ENCODE results near the gene GRSF1.

The GRSF1 gene, protein sequence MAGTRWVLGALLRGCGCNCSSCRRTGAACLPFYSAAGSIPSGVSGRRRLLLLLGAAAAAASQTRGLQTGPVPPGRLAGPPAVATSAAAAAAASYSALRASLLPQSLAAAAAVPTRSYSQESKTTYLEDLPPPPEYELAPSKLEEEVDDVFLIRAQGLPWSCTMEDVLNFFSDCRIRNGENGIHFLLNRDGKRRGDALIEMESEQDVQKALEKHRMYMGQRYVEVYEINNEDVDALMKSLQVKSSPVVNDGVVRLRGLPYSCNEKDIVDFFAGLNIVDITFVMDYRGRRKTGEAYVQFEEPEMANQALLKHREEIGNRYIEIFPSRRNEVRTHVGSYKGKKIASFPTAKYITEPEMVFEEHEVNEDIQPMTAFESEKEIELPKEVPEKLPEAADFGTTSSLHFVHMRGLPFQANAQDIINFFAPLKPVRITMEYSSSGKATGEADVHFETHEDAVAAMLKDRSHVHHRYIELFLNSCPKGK

DNA sequence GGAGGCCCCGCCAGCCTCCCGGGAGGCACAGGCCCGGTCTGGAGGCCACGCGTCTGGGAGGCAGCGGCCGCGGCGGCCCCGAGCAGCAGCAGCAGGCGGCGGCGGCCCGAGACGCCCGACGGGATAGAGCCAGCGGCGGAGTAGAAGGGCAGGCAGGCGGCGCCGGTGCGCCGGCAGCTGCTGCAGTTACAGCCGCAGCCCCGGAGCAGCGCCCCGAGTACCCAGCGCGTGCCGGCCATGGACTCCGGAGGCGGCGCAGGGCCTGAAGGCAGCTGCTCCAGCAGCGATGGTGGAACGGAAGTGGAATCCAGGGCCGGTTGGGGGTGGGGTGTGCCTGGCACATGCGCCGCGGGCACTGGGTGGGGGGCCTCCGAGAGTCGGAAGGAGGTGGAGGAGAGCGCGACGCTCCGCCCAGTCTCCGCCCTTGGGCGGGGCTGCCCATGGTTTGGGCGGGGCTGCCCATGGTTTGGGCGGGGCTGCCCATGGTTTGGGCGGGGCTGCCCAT is at the start of gene GRSF1:
Gene GRSF1 (minus strand): TSS at position 302 of the 505 bp plus-strand sequence. CDS start 63 bp downstream, at position 239.
- H3K79me2 ChIP-seq (ENCODE audit: insufficient read depth, low read length), result peaks cover 49% of the 10 kb centered on the region
- peaks cover 40% of the 10 kb centered on the region for H3K36me3 ChIP-seq (ENCODE audit: insufficient read depth, low read length)
- TF ChIP-seq, protein P1, sequence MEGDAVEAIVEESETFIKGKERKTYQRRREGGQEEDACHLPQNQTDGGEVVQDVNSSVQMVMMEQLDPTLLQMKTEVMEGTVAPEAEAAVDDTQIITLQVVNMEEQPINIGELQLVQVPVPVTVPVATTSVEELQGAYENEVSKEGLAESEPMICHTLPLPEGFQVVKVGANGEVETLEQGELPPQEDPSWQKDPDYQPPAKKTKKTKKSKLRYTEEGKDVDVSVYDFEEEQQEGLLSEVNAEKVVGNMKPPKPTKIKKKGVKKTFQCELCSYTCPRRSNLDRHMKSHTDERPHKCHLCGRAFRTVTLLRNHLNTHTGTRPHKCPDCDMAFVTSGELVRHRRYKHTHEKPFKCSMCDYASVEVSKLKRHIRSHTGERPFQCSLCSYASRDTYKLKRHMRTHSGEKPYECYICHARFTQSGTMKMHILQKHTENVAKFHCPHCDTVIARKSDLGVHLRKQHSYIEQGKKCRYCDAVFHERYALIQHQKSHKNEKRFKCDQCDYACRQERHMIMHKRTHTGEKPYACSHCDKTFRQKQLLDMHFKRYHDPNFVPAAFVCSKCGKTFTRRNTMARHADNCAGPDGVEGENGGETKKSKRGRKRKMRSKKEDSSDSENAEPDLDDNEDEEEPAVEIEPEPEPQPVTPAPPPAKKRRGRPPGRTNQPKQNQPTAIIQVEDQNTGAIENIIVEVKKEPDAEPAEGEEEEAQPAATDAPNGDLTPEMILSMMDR (IDR thresholded peaks at IDR 0.05; ENCODE audit: borderline replicate concordance, extremely low read depth, low read length, poor library complexity, severe bottlenecking), result peak; percentile 22
- TF ChIP-seq EZH2 (IDR thresholded peaks at IDR 0.05; ENCODE audit: borderline replicate concordance, low read depth, low read length, severe bottlenecking), result no peak
- DNase-seq, result peak; percentile 98
- H4K20me1 ChIP-seq (ENCODE audit: insufficient read depth, low read length), result peaks cover 44% of the 10 kb centered on the region
- H3K9me3 ChIP-seq (ENCODE audit: insufficient read depth, low read length, severe bottlenecking), result no peaks in the 10 kb centered on the region
- peak within 1 kb of the TSS; percentile 83 for H3K4me2 ChIP-seq (ENCODE audit: insufficient read depth, low read length)
- no peaks in the 10 kb centered on the region for H3K27me3 ChIP-seq (ENCODE audit: insufficient read depth, low read length, poor library complexity)
- peaks cover 28% of the 10 kb centered on the region for H3K4me1 ChIP-seq (ENCODE audit: insufficient read depth, low read length)
- peak within 1 kb of the TSS; percentile 74 for H2AFZ ChIP-seq (ENCODE audit: low read depth, low read length)
- H3K9ac ChIP-seq (ENCODE audit: low read depth, low read length), result peak within 1 kb of the TSS; percentile 99
- H3K4me3 ChIP-seq (ENCODE audit: low read depth in 1 of 2, low read length in 2 of 2), result peak within 1 kb of the TSS; percentile 98 to 99
- peak; percentile 88 for ATAC-seq (ENCODE audit: insufficient read depth, low read depth)
- peak within 1 kb of the TSS; percentile 97 for H3K27ac ChIP-seq (ENCODE audit: low read length)

DNA sequence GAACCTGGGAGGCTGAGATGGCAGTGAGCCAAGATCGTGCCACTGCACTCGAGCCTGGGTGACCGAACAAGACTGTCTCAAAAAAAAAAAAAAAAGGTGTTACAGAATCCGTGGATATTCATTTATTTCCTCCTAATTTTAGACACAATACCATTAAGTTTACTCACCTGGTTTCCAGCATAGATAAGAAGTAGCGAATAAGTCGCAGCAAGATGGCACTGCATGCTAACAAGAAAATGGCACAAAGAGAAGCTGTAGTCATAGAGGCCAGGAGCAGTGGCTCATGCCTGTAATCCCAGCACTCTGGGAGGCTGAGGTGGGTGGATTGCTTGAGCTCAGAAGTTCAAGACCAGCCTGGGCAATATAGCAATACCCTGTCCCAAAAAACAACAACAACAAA is 45.5 kb upstream of the GRSF1 start:
- Histone ChIP-seq H3K9ac (ENCODE audit: low read depth, low read length) (no peak overlapping the region), H3K27me3 (ENCODE audit: insufficient read depth, low read length, poor library complexity) (no peaks in the 10 kb centered on the region), H3K27ac (ENCODE audit: low read length) (no peak overlapping the region), H3K36me3 (ENCODE audit: insufficient read depth, low read length) (no peaks in the 10 kb centered on the region), H2AFZ (ENCODE audit: low read depth, low read length) (no peak overlapping the region), H3K79me2 (ENCODE audit: insufficient read depth, low read length) (no peaks in the 10 kb centered on the region), H3K4me2 (ENCODE audit: insufficient read depth, low read length) (no peak overlapping the region), H4K20me1 (ENCODE audit: insufficient read depth, low read length) (no peaks in the 10 kb centered on the region), H3K4me1 (ENCODE audit: insufficient read depth, low read length) (no peaks in the 10 kb centered on the region), H3K9me3 (ENCODE audit: insufficient read depth, low read length, severe bottlenecking) (no peaks in the 10 kb centered on the region), H3K4me3 (ENCODE audit: low read depth in 1 of 2, low read length in 2 of 2) (no peak overlapping the region)
- ATAC-seq (ENCODE audit: insufficient read depth, low read depth) (no peak), DNase-seq (no peak)
- TF ChIP-seq, protein P1 (IDR thresholded peaks at IDR 0.05; ENCODE audit: borderline replicate concordance, extremely low read depth, low read length, poor library complexity, severe bottlenecking), result peak; percentile 7
- TF ChIP-seq EZH2 (IDR thresholded peaks at IDR 0.05; ENCODE audit: borderline replicate concordance, low read depth, low read length, severe bottlenecking), result no peak

DNA sequence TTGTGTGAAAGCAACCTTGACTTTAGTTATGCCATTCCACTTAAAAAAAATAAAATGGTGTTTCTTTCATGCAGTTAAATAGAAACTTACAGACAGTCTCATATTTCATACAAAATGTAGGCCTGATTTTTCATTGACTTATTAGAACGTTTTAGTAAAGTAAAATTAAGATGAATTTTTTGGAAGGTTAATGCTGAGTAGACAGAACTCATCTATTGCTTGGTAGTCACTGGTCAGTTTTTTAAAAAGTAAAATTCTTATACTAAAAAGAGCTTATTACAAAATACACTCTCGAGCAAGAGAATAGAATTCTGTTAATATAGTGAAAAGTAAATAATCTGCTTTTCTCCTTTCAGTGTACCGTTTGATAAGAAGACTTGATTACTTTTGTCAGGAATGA is 41.0 kb upstream of the GRSF1 start:
- H2AFZ ChIP-seq (ENCODE audit: low read depth, low read length), result no peak overlapping the region; the same call in 1 of the 2 replicates
- no peaks in the 10 kb centered on the region for H4K20me1 ChIP-seq (ENCODE audit: insufficient read depth, low read length)
- H3K36me3 ChIP-seq (ENCODE audit: insufficient read depth, low read length), result no peaks in the 10 kb centered on the region
- H3K4me3 ChIP-seq (ENCODE audit: low read depth in 1 of 2, low read length in 2 of 2), result no peak overlapping the region
- no peak overlapping the region for H3K4me2 ChIP-seq (ENCODE audit: insufficient read depth, low read length)
- no peak overlapping the region for H3K9ac ChIP-seq (ENCODE audit: low read depth, low read length)
- no peaks in the 10 kb centered on the region for H3K79me2 ChIP-seq (ENCODE audit: insufficient read depth, low read length)
- H3K27me3 ChIP-seq (ENCODE audit: insufficient read depth, low read length, poor library complexity), result no peaks in the 10 kb centered on the region
- no peak for TF ChIP-seq EZH2 (IDR thresholded peaks at IDR 0.05; ENCODE audit: borderline replicate concordance, low read depth, low read length, severe bottlenecking)
- TF ChIP-seq, protein P1 (IDR thresholded peaks at IDR 0.05; ENCODE audit: borderline replicate concordance, extremely low read depth, low read length, poor library complexity, severe bottlenecking), result no peak
- H3K9me3 ChIP-seq (ENCODE audit: insufficient read depth, low read length, severe bottlenecking), result no peaks in the 10 kb centered on the region
- no peak for DNase-seq
- no peaks in the 10 kb centered on the region for H3K4me1 ChIP-seq (ENCODE audit: insufficient read depth, low read length)
- no peak for ATAC-seq (ENCODE audit: insufficient read depth, low read depth)
- H3K27ac ChIP-seq (ENCODE audit: low read length), result no peak overlapping the region
